ENCODE data around the gene RAET1E.
"Not testable (repeated sequence)": the region's sequence is repeated elsewhere in the genome, so short reads cannot be mapped to it uniquely, and the experiment has no call there.

Gene RAET1E

DNA sequence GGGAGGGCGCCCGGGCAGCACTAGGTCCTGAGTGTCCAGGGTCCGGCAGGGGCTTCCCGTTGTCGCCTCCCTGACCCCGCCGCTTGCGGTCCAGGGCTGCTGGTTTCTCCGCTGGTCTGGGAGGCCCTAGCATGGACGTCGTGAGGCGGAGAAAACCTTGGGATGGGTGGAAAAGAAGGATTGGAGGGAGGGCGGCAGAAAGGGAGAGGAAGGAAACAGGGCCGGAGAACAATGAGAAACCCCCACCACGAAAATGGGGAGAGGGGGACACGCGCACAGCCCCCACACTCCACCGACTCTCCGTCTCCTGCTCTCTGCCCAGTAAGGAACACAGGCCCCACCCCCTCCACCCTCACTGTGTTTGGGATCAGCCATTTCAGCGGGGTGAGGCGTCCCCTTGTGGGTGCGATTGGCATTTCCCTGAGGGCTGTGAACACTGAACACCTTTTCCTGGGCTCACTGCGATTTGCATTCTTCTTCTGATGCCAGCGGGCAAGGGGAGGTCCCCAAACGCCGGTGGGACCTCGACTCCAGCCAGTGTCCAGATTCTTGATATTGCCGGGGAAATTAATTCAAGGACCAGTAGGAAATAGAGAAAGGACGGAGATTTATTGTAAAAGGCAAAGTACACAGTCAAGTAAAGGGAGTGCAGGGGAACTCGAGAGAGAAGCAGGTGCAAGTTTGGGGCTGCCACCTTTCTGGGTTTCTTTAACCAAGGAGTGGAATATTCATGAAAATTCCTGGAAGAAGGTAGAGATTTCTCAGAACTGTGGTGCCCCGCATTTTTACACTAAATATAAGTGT, 28.3 kb upstream of the RAET1E start:
- no peak for DNase-seq

- DNase-seq = no peak
These were observed 27.5 kb upstream of the RAET1E start for GRCh38 chr6:149925253-149925973.

GRCh38 chr6:149924933-149925252, 27.0 kb upstream of the RAET1E start:
- DNase-seq = no peak

GRCh38 chr6:149924206-149924932, 26.5 kb upstream of the RAET1E start:
- DNase-seq = no peak

GRCh38 chr6:149923327-149923986, 25.5 kb upstream of the RAET1E start:
- DNase-seq = no peak

- DNase-seq = no peak
These were observed 24.9 kb upstream of the RAET1E start, which contains the start of gene RAET1G for GRCh38 chr6:149922642-149923326. Gene RAET1G, minus strand, starts transcription at chr6:149923121. Its CDS starts 111 bp downstream, at chr6:149923010.

- not testable (repeated sequence) for DNase-seq
These were observed 24.2 kb upstream of the RAET1E start for GRCh38 chr6:149922091-149922490.

- DNase-seq = no peak
These were observed 23.4 kb upstream of the RAET1E start for GRCh38 chr6:149921361-149921760.

DNA sequence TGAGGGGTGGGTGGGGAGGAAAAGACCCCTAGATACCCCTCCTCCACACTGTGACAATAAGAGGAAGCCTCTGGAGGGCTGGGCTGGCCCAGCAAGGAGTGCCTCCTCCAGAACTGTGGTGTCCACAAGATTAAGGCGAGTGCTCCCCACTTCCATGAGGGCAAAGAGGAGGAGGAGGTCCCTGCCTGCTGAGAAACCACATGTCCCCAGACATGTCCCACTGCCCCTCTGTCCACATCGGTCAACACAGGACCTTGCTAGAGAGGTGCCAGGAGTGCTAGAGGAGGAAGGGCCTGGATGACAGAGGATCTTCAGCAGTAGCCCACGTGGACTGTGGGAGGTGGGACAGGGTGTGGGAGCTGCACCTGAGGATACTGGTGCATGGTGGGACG, 21.9 kb upstream of the RAET1E start:
- DNase-seq = no peak

DNA sequence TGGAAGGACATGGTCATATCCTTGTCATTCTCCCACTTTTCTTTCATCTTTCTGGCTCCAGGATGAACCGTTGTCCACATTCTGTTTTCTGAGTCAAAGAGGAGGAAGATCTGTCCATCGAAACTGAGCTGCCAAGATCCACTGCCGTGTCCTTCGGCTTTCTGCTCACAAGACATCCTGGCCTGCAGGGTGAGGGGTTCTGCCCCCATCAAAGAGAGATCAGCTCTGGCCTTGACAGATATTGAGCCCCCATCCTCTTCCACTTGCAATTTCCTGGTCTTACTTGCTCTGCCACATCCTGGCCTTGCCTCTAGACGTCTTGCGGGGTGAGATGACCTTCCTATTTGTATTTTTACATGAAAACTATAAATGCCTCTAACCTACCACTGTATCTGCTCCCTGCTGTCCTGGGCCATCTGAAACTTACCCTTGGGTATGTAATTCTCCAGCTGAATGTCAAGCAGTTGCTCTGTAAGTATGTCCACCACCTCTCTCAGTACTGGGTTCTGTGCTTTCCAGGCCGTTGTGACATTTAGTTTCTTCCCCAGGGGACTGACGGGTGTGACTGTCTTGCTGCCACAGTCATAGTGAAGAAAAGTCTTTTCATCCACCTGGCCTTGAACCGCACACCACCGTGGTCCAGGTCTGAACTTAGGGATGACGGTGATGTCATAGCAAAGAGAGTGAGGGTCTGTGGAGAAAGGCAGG, 21.4 kb upstream of the RAET1E start:
- not testable (repeated sequence) for DNase-seq

DNA sequence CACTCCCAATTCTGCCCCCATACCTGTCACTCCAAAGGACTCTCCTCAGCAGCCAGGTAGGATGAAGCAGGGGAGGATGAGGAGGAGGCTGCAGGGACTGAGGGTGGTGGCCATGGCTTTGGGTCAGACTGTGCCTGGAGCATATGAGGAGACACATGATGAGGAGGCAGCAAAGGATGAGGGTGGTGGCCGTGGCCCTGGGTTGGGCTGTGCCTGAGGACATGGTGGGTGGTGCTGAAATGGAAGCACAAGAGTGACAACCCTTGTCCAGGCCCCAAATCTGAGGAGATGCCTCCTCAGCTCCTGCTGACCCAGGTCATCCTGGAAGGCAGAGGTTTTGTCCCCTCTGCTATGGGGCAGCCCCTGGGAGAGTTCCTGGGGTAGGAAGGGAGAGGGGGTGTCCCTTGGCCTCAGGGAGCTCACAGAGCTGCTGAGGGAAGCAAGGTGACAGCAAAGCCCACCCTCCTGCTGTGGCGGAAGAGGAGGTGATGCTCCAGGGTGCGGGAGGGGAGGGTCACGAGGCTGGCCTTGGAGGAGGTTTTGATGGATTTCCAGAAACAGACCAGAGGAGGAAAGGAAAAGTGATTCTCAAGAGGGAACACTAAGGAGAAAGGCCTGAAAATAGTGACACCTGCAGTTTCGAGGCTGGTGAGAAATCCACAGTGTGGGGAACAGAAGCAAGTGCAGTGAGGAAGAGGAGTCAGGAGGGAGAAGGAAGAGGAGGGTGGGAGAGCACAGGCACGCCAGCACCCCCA, 20.4 kb upstream of the RAET1E start:
- no peak for DNase-seq

- DNase-seq = no peak
These were observed 19.8 kb upstream of the RAET1E start for GRCh38 chr6:149917679-149918078.

DNA sequence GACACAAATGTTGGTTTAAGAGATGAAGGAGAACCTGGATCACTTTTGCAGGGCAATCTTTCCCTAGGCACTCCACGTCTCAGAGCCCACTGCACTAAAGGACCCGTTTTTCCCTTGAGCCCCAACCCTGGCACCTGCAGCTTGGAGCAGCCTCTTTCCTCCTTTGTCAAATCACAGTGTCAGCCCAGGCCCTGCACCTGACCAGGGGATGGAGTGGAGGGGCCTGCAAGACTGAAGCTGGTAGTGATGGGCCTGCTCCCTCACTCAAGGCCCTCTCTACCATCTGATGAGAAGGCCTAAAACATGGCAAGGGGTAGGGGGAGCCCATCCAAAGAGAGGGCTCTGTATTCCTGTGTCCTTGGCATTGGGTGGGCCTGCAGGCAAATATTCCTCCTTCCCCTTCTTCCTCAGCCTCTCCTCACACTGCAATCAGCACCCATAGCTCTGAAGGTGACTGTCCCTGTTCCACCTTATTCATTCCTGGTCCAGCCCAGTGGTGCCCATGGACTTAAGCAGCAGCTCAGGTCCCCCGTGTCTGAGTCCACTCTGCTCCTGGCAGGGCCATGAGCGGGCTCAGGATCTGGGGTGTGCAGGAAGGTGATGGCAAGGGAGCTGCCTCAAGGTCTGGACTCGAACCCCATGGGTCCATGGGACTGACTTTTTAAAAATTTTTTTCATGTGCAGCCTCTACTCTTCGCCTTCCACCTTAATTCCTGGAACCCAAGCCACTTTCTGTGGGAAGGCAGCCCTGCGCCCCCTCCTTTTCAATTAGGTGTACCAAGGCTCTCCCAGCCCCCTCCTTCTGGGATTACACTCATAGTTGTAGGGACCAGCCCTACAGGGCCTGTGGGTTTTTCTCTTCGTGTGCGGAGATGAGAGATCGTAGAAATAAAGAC, 18.3 kb upstream of the RAET1E start:
- no peak for DNase-seq

DNA sequence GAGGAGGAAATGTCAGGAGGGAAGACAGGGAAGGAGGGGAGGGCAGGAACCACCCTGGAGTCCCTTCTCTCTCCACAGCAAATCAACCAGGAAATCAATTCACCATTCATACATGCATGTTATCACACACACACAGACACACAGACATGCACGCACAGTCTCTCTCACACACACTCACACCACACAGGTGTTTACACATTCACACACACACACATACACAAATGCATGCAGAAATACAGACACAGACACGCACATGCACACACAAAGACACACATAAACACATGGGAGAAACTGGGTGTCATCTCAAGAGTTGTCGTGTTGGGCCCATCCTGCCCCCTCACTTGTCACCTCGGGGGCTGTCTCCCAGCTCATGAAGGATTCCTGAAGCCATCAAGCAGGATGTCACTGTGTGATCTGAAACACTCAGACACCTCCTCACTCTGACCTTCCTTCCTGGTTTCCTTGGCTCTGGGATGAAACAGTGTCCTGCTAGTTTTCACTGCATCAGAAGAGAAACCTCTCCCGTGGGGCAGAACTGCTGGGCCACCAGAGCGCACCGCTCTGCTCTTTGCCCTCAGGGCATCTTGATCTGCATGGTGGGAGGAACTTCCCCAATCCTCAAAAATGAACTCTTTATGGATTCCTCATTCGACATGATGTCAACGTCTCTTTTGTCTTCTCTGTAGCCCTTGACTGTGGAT, 15.8 kb upstream of the RAET1E start:
- DNase-seq = no peak

DNA sequence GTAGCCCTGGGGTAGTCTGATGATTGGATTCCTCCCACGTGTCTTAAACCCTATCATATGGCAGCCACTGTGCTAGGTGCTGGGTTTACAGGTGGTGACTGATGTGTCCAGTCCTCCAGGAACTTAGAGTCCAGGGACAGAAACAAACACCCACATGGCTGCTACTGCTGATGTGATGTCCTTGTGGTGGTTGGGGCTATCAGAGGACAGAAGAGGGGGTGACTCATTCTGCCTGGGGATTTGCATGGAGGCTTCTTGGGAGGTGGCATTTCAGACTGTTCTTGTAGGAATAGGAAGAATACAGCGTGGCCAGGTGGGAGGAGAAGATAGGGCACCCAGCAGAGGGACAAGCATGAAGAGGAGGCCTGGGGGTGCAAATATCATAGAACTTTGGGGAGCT, 15.2 kb upstream of the RAET1E start:
- DNase-seq = no peak

- not testable (repeated sequence) for DNase-seq
These were observed 14.8 kb upstream of the RAET1E start for GRCh38 chr6:149912680-149913079.

DNA sequence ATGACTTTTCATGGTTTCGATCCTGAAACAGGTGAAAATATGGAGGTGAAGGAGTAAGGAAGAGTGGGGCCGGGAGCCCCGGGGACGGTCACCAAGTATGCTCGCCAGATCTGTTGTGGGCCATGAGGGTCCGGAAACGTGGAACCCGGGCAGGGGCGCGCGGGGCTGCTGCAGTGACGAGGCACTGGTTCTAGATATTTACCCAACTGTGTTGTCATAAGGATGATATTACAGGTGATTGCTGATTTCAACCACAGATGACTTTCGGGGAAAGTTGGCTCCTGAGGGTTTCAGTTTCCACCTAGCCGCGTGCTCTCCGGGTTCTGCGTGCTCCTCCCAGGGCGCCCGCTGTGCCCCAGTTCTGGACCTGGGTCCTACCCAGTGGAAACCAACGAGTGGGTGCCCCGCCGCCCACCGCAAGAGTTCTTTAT, 12.8 kb upstream of the RAET1E start:
- no peak for DNase-seq

DNA sequence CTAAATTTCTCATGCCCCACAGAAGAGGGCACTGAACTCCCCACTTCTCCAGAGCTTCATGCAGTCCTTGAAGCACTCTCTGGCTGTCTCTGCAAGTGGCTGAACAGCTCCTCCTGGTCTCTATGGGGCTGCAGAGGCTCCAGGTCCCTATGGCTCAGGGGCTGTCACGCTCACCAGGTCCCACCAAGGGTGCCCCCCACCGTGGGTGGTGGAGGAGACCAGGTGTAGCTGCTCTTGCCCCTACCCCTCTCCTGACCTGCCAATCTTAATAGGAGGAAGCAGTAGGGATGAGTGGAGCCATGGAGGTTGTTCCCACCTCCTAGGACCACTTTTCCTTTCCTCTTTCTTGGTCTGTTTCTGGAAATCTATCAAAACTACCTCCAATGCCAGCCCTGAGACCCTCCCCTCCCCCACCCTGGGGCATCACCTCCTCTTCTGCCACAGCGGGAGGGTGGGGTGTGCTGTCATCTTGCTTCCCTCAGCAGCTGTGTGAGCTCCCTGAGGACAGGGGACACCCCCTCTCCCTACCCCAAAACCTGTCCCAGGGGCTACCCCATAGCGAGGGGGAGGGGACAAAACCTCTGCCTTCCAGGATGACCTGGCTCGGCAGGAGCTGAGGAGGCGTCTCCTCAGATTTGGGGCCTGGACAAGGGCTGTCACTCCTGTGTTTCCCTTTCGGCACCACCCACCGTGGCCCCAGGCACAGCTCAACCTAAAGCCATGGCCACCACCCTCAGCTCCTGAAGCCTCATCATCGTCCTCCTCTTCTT, 12.0 kb upstream of the RAET1E start:
- no peak for DNase-seq

- not testable (repeated sequence) for DNase-seq
These were observed 10.6 kb upstream of the RAET1E start for GRCh38 chr6:149908480-149908879.
